HG03460 (cell line): ENCODE results near the gene ARHGAP25.

Source experiments
- ATAC-seq: cut with Tn5 transposase; IDR thresholded peaks from one replicate; pipeline ENCODE4 v1.9.1; 2021; ENCODE audit not compliant: unreplicated experiment

Gene ARHGAP25

GRCh38 chr2:68765739-68766375 is 31.2 kb downstream of the ARHGAP25 start:
- ATAC-seq, result no peak

GRCh38 chr2:68766376-68766845 is 31.8 kb downstream of the ARHGAP25 start:
- ATAC-seq, result no peak

GRCh38 chr2:68767031-68767961 is 32.7 kb downstream of the ARHGAP25 start:
- no peak for ATAC-seq

- ATAC-seq, result no peak
Measured at GRCh38 chr2:68767996-68768395, 33.4 kb downstream of the ARHGAP25 start.

- ATAC-seq, result no peak
Measured at GRCh38 chr2:68768461-68768860, 33.9 kb downstream of the ARHGAP25 start.

GRCh38 chr2:68768951-68769350 is 34.3 kb downstream of the ARHGAP25 start:
- ATAC-seq, result no peak

GRCh38 chr2:68769586-68770270 is 35.1 kb downstream of the ARHGAP25 start:
- ATAC-seq, result no peak

GRCh38 chr2:68770271-68771111 is 35.9 kb downstream of the ARHGAP25 start:
- no peak for ATAC-seq

GRCh38 chr2:68771211-68771751 is 36.7 kb downstream of the ARHGAP25 start:
- ATAC-seq, result no peak

GRCh38 chr2:68772109-68772508 is 37.5 kb downstream of the ARHGAP25 start:
- ATAC-seq, result no peak

GRCh38 chr2:68774569-68775271 is 40.1 kb downstream of the ARHGAP25 start:
- ATAC-seq, result peak; percentile 93

- no peak for ATAC-seq
Measured at GRCh38 chr2:68775272-68775842, 40.7 kb downstream of the ARHGAP25 start.

- no peak for ATAC-seq
Measured at GRCh38 chr2:68776124-68776523, 41.5 kb downstream of the ARHGAP25 start.

GRCh38 chr2:68779595-68779994 is 45.0 kb downstream of the ARHGAP25 start:
- no peak for ATAC-seq

GRCh38 chr2:68784188-68784587 is 49.6 kb downstream of the ARHGAP25 start:
- no peak for ATAC-seq

GRCh38 chr2:68784915-68785314 is 50.3 kb downstream of the ARHGAP25 start:
- no peak for ATAC-seq

- ATAC-seq, result no peak
Measured at GRCh38 chr2:68787356-68787755, 52.7 kb downstream of the ARHGAP25 start.

GRCh38 chr2:68789603-68790002 is 55.0 kb downstream of the ARHGAP25 start:
- peak; percentile 100 for ATAC-seq

- no peak for ATAC-seq
Measured at GRCh38 chr2:68790600-68790999, 56.0 kb downstream of the ARHGAP25 start.
